Astrocyte of the cerebellum (primary cell): ENCODE data around the gene HMG20B.

ENCODE experiments used
- DNase-seq: peaks from one replicate; pipeline ENCODE4 v3.0.0-alpha.2; 2011; ENCODE audit warnings: low read depth
- H3K4me3 ChIP-seq: 2 replicates; pipeline ENCODE4 v1.5.1; 2011; ENCODE audit warnings: mild to moderate bottlenecking, low read depth, low read length, moderate library complexity
- CTCF ChIP-seq: IDR thresholded peaks from 2 replicates; pipeline ENCODE4 v1.5.1; 2012; ENCODE audit warnings: low read length, low read depth, moderate library complexity, mild to moderate bottlenecking; ENCODE audit errors: missing control alignments
- in situ Hi-C: cut with HindIII; loops from 2 replicates; pipeline ENCODE4 v1.10.0; 2017; ENCODE audit warnings: low sequenced_read_pairs

The HMG20B gene

GRCh38 chr19:3537101-3537437 lies 35.7 kb upstream of the HMG20B start:
- no peak for DNase-seq
- in situ Hi-C loops, result loop anchor here (5.0 kb wide), 1 partner anchor 85 kb away; no protein-coding TSS in a partner anchor
- TF ChIP-seq CTCF, result no peak
- no peak overlapping the region for H3K4me3 ChIP-seq

DNA sequence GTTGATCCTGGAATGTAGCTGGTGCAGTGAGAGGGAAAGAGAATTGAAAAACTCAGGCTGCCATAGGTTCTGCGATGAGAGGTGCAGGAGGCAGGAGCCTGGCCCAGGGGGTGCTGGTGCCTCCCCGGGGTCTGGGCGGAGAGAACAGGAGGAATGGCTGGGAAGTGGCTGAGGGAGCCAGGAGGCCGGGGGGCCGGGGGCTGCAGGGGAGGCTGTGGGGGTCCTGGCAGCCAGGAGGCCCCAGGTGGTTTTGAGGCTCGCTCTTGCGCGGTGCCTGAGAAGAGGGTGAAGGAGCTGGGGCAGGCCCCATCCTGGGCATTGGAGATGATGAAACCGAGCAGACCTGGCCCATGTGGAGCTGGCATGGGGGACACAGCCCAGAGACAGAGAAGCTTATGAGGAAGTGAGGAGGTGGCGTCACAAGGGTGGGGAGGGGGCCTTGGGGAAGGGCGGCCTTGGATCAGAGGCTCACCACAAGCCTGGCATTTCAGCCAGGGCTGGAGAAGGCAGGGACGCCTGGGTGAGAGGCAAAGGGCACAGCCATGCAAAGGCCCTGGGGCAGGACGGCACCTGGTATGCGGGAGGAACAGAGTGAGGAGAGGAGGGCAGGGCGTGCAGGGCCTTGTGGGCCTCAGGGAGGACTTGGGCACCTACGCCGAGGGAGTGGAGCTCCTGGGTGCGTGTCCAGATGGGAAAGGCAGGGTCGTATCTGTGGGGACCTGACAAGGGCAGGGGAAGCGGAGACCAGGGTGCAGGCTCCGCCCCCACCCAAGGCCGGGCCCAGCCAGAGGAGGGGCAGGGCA lies 35.1 kb upstream of the HMG20B start:
- in situ Hi-C loops, result loop anchor here (5.0 kb wide), 1 partner anchor 85 kb away; no protein-coding TSS in a partner anchor
- H3K4me3 ChIP-seq, result no peak overlapping the region
- DNase-seq, result no peak
- no peak for TF ChIP-seq CTCF

DNA sequence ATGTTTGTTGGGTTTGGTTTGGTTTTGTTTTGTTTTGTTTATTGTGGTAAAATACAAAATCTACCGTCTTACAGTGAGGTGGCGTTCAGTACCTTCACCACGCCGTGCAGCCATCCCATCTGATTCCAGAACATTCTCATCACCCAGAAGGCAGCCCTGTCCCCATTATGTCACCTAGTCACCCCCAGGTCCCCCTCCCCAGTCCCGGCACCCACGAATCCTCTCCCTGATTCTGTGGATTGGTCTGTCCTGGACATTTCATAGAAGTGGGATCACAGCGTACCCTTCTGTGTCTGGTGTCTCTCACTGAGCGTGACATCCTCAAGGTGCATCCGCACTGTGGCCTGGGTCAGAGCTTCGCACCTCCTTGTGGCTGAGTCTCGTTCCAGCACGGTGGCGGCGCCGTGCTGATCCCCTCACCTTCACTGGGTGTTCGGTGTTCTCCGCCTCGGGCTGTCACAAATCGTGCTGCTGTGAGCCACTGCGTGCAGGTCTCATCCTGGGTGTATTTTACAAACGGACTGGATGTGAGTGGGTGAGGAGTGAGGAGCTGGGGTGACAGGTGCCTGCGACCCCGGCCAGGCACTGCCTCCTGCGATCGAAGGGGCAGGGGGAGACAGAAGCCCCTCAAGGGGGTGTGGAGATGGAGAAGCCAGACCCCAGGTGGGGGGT lies 34.4 kb upstream of the HMG20B start:
- in situ Hi-C loops, result loop anchor here (5.0 kb wide), 1 partner anchor 84 kb away; no protein-coding TSS in a partner anchor
- no peak for TF ChIP-seq CTCF
- no peak overlapping the region for H3K4me3 ChIP-seq
- no peak for DNase-seq

- in situ Hi-C loops, result loop anchor here (5.0 kb wide), 1 partner anchor 83 kb away; no protein-coding TSS in a partner anchor
Observed at GRCh38 chr19:3538965-3539755, 33.6 kb upstream of the HMG20B start, which contains the start of gene TEKTIP1. TEKTIP1 (plus strand) TSS chr19:3539174; CDS start chr19:3539178, 4 bp downstream.

GRCh38 chr19:3539756-3540118 lies 33.0 kb upstream of the HMG20B start:
- no peak for DNase-seq
- TF ChIP-seq CTCF, result no peak
- H3K4me3 ChIP-seq, result no peak overlapping the region
- in situ Hi-C loops, result loop anchor here (5.0 kb wide), 1 partner anchor 83 kb away; no protein-coding TSS in a partner anchor

More at GRCh38 chr19:3538965-3539755, 33.6 kb upstream of the HMG20B start, which contains the start of gene TEKTIP1:
- no peak within 1 kb of the TSS for H3K4me3 ChIP-seq
- DNase-seq, result no peak
- TF ChIP-seq CTCF, result no peak
